HG03469 (cell line): ENCODE results near the gene FOLR2.

Source experiments
- ATAC-seq: cut with Tn5 transposase; IDR thresholded peaks from one replicate; pipeline ENCODE4 v1.9.1; 2021; ENCODE audit warnings: mild to moderate bottlenecking, moderate library complexity, moderate number of reproducible peaks; ENCODE audit not compliant: unreplicated experiment

Gene FOLR2

GRCh38 chr11:72229336-72229924, 12.8 kb downstream of the FOLR2 start:
- ATAC-seq: no peak

GRCh38 chr11:72229925-72230763, 13.6 kb downstream of the FOLR2 start:
- no peak for ATAC-seq

GRCh38 chr11:72230764-72231365, 14.3 kb downstream of the FOLR2 start:
- ATAC-seq: no peak

- no peak for ATAC-seq
Measured at GRCh38 chr11:72231396-72232259, 15.0 kb downstream of the FOLR2 start.

- no peak for ATAC-seq
Measured at GRCh38 chr11:72232260-72233055, 15.9 kb downstream of the FOLR2 start.

- ATAC-seq: no peak
Measured at GRCh38 chr11:72233056-72233772, 16.6 kb downstream of the FOLR2 start.

GRCh38 chr11:72233773-72234513, 17.3 kb downstream of the FOLR2 start:
- ATAC-seq: no peak

- ATAC-seq: no peak
Measured at GRCh38 chr11:72234514-72234830, 17.9 kb downstream of the FOLR2 start.

GRCh38 chr11:72234920-72235319, 18.3 kb downstream of the FOLR2 start:
- no peak for ATAC-seq

GRCh38 chr11:72235351-72236057, 18.9 kb downstream of the FOLR2 start:
- ATAC-seq: no peak

GRCh38 chr11:72236083-72236697, 19.6 kb downstream of the FOLR2 start:
- ATAC-seq: no peak

GRCh38 chr11:72236774-72237111, 20.1 kb downstream of the FOLR2 start:
- ATAC-seq: no peak

- ATAC-seq: no peak
Measured at GRCh38 chr11:72237112-72237931, 20.7 kb downstream of the FOLR2 start.

GRCh38 chr11:72238040-72238450, 21.5 kb downstream of the FOLR2 start:
- no peak for ATAC-seq

GRCh38 chr11:72238492-72239312, 22.1 kb downstream of the FOLR2 start:
- ATAC-seq: no peak

- no peak for ATAC-seq
Measured at GRCh38 chr11:72239313-72239848, 22.8 kb downstream of the FOLR2 start.
